HG03354 (cell line): ENCODE data around the gene ATP9A.

Experiments used
- ATAC-seq: cut with Tn5 transposase; IDR thresholded peaks from one replicate; pipeline ENCODE4 v1.9.1; 2021; ENCODE audit warnings: mild to moderate bottlenecking; ENCODE audit not compliant: unreplicated experiment, poor library complexity, severe bottlenecking

Gene ATP9A

DNA sequence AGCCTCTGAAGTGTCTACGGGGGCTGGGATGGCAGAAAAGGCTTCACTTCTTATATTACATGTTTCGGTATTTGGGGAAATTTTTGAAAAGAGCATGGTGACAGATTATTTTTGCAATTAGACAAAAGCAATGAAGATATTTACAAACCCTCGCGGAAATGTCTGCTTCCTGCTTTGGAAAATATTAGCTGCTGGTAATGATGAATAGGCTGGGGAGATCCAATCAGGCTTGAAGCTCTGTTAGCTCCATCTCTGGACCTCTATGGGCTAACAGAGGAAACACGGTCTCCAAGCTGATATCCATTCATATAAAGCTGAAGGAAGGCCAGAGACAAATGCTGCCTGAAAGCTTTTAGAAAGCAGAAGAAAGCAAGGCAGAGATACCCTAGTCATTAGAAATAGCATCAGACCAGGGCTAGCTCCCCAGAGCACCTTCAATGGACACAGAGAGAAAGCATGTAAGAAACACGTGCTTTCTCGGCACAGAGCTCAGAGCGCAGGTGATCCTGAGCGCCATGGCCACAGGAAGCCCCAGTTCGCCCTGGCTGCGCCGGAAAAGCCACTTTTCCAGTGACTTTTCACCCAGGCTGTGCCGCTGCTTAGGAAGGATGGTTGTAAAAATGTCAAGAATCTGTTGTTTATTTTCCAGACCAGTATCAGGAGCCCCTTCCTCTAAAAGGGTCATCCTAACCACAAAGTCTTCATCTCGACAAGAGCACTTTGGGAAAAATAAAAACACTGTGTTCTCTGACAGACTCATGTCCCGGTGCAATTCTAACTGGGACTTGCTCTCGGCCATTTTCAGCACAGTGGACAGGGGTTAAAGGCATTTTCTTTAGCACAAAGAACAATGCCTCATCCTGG, 157.2 kb downstream of the ATP9A start:
- ATAC-seq: no peak

DNA sequence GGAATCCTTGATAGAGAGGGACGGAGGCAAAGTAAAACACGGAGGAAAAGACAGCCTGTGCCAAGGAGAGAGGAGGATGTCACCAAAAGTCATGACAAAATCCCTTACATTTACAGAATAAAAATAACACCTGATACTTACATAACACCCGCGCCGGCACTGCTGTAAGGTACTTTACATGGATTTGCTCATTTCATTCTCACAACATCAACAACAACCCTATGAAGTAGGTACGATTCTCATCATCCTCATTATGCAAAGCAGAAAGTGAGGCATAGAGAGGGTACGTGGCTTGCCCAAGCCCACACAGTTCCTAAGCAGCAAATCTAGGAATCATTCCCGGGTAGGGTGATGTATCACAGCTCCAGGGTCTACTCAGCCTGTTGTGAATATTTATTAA, 158.1 kb downstream of the ATP9A start:
- no peak for ATAC-seq

DNA sequence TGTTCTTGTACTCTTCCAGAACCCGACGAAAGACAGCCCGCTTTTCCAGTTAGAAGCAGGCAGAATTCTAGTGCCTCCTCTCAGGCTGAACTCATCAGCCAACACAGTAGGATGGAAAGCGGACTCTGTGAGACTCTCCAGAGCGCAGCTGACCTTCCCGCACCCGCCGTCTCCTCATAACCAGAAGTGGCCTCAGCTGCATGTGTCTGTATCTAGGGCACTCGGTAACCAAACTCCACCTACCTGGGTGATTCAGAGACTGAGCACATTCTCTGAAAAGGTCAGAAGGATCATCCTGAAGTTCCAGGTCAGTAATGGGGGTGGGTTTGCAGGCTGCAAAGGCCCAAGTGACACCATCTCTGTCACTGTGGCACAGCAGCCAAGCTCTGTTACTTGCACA, 158.9 kb downstream of the ATP9A start:
- no peak for ATAC-seq

DNA sequence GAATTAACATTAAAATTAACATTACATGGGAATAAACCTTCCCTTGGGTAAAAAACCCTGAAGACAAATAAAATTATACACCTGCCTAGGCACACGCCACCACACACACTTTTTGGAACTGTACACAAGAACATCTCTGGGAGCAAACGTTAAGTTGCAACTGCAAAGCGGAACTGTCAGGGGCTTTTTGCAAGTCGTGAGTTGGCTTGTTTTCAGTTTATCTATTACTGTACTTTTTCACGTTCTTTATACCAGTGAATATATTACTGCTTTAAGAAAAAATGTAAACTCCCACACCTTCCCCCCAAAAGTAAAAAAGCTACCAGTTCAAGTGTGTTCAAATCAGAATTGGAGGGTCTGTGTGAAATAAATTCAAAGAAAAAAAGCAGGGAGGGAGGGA, 160.1 kb downstream of the ATP9A start:
- no peak for ATAC-seq

DNA sequence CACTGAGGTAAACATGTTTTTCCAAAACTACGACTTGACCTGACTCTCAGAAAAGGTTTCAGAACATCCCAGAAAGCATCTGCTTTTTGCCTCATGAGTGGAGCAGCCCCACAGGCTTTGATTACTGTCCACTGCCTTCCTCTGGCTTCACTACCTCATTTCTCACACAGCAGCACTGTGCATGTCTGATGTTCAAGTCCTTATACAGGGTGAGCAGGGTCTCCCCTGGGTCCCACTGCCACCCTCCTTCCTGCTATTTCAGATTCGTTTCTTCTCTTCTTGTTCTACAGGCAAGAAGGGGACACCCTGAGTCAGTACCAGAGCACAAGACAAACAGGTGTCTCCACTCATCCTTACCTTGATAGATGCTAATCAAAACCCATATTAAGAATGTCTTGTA, 161.0 kb downstream of the ATP9A start:
- ATAC-seq: no peak

DNA sequence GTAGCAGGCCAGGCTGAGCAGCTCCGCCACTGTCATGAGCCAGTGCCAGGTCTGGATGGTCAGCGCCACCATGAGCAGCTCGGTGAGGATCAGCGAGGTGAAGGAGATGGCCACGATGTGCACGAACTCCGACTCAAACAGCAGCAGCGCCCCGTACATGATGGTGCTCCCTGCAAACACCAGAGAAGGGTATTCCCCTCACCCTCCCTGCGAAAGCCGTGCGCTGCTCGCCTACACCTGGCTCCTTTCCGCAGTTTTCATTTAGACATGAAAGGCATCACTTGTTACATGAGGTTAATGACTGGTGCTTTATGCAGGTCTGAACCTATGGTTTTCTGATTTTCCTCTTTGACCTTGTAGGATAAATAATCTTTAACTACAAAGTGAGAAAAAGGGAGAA, 163.3 kb downstream of the ATP9A start:
- ATAC-seq: no peak

DNA sequence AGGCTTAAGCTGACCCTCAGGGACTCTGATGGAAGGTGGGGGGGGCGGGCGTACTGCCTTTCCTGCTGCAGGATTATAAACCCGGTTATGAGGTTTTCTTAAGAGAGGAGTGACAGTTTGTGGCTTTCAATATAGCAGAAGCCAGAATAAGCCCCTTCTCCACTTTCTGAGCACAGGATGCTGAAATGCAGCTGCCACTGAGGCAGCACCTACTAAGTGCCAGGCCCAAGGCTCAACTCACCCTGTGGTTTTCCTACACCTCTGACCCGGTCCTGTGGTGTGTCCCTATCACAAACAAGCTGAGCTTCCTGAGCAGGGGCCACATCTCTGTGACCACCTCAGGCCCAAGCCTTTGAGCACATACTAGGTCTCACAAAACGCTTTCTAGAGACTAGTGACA, 166.1 kb downstream of the ATP9A start:
- ATAC-seq: no peak

DNA sequence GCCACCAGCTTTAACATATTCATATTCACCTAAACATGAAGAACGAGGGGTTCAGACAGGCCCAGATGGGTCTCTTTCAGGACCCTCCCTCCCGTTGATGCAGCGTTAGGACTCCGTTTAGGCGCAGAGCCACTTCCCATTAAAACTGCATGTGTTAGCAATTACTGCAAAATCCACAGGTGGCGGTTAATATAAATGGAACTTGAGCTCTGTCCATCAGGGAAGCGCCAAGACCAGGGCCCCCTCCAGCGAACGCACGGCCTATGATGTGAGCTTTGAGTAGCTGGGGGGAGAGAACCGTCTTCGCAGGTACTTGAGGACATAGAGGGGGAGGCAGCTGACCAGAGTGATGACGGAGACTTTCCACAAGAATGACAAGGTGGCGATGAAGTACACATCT, 167.2 kb downstream of the ATP9A start:
- no peak for ATAC-seq

DNA sequence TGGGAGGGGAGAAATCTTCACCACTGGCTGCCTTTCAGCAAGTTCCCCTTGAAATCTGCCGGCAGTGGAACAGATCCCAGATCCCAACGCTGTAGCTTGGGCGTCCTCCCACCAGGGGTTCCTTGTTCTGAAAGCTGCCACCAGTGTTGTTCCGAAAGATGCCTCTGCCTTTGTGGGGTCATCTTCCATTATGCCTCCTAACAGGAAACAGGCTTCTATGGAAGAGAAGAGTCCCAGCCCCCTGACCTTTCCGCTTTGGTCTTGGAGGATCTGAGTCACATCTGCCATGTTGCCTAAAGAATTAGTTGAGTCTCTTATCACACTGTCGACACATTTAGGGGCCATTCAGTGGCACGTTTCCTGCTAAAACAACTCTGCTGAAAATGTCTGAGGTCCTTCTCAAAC, 168.2 kb downstream of the ATP9A start:
- ATAC-seq: no peak

DNA sequence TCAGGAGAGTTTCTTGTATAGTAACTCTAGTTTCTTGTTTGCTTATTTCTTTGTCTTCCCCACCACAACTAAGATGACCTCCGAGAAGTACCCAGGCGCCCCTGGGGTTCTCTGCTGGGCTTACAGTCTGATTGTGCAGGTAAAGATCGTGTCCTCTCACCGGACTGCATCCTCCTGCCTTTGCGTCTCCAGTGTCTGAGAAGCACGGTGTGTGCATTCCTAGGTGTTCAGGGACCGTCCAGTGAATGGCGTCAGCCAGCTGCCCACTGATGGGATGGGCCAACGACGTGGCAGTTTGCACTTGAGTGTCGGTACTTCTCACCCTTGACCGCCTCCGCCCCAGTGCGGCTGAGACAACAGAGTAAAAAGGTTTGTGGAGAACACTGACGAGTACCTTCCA, 169.6 kb downstream of the ATP9A start:
- no peak for ATAC-seq

DNA sequence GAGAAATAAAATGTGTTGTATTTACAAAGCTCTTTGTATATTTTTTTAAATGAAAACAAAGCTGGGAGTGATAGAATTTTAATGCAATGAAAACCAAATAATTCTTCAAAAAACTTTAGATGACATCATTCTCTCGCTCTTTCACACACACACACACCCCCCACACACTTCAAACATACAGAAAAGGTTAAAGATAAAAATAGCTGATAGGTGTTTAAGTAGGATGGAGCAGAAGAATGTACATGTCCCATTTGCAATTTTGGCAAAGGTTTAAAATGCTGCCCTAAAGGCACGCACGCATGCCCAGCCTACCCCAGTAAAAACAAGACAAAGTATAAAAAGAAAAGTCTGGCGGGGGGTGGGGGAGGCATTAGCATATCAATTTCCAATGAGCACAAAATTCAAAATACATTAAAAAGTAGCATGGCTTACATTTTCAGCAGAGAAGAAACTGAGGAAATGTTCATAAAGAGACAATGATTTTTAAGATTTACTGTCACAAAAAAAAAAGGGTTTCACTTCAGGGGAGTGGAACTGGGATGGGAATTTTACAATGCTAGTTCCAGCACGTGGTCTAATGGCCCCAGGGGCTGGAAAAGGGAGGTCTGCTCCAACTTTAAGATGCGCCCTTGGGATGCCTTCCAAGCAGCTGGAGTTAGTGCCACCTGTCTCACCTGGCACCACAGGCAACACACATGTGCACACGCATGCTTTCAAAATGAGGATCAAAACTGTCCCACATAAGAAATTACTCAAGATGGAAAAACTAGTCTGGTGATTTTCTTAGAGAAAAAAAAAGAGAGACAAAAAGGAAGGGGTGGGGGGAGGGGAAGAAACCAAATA, 170.6 kb downstream of the ATP9A start:
- ATAC-seq: no peak

DNA sequence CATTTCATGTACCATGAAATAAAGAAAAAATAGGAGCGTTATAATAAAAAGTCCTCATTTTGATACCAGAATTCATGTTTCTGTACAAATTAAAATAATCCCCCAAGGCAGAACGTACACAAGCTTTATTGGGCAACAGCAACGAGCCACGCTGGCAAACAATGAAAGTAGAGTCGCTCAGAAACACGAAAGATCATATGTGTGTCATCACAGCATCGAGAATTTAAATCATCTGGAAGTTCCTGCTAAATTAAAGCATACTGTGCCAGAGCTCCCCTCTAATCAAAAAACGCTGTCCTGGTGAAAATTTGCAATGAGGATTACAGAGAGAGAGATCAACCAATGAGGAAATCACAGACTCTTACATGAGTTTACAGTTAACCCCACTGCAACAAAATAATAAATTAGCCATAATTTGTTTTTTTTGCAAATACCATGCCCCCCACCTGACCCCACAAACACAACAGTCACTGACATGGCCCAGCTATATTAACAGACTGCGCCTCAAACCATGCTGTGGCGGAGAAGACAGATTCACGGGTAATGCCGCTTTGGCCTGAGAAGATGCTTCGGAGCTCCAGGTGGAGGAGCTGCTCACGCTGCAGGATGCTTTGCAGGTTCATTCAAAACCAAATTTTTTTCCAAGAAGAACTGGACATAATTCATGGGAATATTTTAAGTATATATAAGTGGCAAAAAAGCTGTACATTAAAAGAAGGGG, 171.4 kb downstream of the ATP9A start:
- no peak for ATAC-seq

DNA sequence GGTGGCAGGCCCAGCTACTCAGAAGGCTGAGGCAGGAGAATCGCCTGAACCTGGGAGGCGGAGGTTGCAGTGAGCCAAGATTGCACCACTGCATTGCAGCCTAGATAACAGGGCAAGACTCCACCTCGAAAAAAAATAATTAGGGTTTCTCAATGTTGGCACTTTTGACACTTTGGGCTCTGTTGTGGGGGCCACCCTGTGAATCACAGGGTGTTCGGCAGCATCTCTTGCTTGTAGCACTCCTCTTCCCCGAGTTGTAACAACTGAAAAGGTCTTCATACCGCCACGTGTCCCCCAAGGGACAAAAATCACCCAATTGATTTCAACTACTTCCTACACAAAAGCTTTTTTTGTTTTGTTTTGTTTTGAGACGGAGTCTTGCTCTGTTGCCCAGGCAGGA, 172.4 kb downstream of the ATP9A start:
- ATAC-seq: no peak

DNA sequence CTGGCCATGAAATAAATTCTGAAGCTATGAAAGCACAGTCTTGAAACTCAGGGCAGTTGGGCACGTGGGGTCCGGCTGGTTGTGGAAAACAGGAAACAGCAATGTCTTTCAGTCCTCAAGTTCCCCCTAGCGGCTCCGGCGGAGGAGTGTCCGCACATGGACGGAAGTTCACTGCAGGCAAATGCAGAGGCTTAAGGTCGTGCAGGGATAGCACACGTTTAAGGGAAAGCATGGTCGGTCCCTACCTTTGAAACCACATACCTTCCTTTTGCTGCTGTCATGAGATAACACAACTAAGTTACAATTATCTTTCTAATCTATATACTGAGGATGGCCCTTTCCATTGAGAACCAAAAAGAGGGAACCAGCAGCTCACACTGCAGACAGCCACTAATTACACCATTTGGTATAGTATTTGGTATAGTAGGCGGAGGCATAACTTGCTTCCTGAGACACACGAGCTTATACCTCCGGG, 173.1 kb downstream of the ATP9A start:
- peak; percentile 97 for ATAC-seq

DNA sequence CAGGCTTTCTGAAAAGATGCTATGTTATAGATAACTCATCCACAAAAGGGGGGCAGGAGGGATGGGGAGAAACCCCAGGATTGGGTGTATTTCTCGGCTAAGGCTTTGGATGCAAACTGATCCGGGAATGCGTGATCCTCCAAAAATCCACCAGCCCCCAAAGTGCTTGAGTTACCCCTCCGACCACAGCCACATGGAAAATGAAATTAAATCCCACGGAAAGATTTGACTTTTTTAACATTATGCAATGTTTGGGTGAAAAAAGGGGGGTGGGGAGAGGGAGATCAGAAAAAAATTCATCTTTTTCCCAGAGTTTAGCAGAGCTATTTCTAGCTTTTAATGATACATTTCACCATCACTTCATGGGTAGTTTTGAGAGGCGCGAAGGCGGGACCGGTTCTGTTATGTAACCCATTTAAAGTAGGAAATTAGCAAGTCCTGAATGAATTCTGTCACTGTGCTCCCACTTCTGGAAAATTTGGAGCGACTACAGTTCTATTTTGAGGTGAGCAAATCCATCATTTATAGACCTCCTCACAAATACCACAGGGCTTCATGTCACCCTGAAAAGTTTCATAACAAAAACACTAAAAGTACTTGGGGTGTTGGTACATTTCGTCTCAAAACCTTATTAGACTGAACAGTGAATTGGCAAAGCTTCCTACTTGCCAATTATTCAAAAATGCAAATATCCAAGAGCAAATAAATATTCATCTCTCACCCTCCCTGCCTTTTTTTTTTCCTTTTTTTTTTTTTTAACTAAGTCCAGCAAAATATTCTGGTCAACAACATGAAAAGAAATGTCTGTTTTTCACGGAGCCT, 173.7 kb downstream of the ATP9A start:
- peak; percentile 19 for ATAC-seq

DNA sequence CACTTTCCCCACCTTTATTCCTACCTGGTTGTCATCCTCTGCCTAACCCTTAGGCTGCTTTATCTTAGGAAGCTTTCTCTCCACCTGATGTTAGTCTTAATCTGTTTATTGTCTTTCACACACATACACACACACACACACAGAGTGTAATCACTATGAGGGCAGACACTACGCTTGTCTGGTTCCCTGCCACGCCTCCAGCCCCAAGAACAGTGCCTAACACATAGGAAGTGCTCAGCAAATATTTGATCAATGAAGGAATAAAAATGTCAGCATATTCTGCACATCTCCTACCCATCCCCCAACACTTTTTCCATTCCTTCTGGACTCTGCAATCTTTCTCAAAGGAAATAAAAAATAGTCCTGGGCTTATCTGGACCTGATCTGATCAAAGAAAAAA, 174.6 kb downstream of the ATP9A start:
- ATAC-seq: no peak

DNA sequence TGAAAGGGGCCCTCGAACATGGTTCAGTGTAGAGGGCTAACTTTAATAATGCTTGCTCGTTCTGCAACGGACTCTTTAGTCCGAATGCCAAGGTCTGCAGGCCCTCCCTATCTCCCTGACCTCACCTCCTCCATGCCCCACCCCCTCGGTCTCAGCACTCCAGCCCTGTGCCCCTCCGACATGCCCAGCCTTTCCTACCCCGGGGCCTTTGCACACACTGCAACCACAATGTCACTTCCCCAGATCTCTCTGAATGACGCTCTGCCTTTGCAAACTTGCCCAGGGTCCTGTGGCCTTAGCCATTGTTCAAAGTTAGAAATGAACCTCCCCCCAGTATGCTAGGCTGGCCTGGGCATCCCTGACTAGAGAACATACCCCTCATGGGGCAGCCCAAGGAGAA, 175.6 kb downstream of the ATP9A start:
- ATAC-seq: no peak

DNA sequence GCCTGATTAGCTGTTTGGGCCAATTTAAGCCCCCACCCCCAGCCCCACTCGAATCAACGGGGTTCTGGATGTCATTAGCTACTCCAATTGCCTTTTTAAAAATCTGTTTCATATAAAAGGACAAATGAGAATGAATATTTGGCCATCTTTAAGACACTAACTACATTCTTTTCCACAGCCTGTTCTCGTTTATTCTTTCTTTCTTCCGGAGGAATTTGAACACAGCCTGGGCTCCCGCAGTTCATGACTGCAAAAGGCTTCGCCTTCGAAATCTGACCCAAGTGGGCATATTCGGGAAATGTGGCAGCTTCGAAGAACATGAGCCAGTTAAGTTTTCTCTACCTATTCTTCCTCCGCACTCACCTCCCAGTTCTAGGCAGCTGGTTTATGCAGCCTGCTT, 176.3 kb downstream of the ATP9A start:
- ATAC-seq: no peak

DNA sequence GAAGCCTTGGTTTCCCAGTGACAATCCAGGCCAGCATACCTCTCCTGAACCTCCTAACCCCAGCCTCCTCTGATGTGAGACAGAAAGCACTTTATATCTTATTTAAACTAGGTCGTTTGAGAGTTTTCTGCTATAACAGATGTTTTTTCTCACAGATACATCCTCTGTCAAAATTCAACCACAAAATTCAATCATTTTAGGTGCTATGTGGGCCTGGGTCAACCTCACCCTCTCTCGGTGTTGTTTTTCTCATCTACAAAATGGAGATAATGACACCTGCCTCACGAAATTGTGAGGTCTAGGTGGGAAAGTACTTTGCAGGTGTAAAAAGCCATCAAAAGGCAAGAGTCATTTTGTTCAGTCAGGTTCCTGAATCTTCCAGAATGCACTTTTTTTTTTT, 179.4 kb downstream of the ATP9A start:
- ATAC-seq: no peak

DNA sequence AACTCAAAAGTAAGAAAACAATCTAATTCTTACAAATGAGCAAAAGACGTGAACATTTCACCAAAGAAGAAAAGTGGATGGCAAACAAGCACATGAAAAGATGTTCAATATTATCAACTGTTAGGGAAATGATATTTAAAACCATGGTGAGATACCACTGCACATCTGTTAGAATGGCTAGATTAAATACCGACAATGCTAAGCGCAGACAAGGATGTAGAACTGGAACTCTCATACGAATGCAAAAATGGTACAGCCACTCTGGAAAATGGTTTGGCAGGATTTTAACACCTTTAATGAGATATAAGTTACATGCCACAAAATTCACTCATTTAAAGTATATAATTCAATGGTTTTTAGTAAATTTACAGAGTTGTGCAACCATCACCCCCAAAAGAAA, 181.0 kb downstream of the ATP9A start:
- ATAC-seq: no peak
